T-helper 2 cell treated with Interferon-gamma antibody and Interleukin-4, amounts not matched to agents 5 μg/mL and 100 μg/mL, for 36 hours (primary cell): ENCODE results near the gene LTO1.
A peak's percentile ranks its signal among the peaks of the same experiment; 100 is the strongest.
"Not testable (repeated sequence)": the region's sequence is repeated elsewhere in the genome, so short reads cannot be mapped to it uniquely, and the experiment has no call there.

ENCODE experiments used
- DNase-seq: peaks from one replicate; pipeline ENCODE4 v3.0.0; 2021; ENCODE audit warnings: low spot score
- H3K27ac Mint-ChIP-seq: one replicate; pipeline ENCODE4 v1.8.0; 2021; ENCODE audit warnings: mild to moderate bottlenecking, mixed read lengths
- H3K27me3 Mint-ChIP-seq: one replicate; pipeline ENCODE4 v1.8.0; 2021; ENCODE audit warnings: low read depth, mixed read lengths
- H3K36me3 Mint-ChIP-seq: one replicate; pipeline ENCODE4 v1.8.0; 2021; ENCODE audit warnings: low read depth, mixed read lengths
- H3K4me1 Mint-ChIP-seq: one replicate; pipeline ENCODE4 v1.8.0; 2021; ENCODE audit warnings: low read depth, mixed read lengths
- H3K4me3 Mint-ChIP-seq: one replicate; pipeline ENCODE4 v1.8.0; 2022; ENCODE audit warnings: mild to moderate bottlenecking, moderate library complexity, mixed read lengths
- H3K9me3 Mint-ChIP-seq: one replicate; pipeline ENCODE4 v1.8.0; 2021; ENCODE audit warnings: mixed read lengths

The LTO1 gene

GRCh38 chr11:69695581-69695980 lies 20.4 kb upstream of the LTO1 start:
- Mint-ChIP-seq H3K27me3 (peaks cover 9% of the 10 kb centered on the region), H3K4me1 (no peaks in the 10 kb centered on the region), H3K4me3 (no peak overlapping the region), H3K36me3 (no peaks in the 10 kb centered on the region), H3K9me3 (no peaks in the 10 kb centered on the region), H3K27ac (no peak overlapping the region)
- DNase-seq, result no peak

GRCh38 chr11:69694781-69695180 lies 19.6 kb upstream of the LTO1 start:
- no peak for DNase-seq
- H3K4me3 Mint-ChIP-seq, result no peak overlapping the region
- H3K27me3 Mint-ChIP-seq, result peaks cover 8% of the 10 kb centered on the region
- H3K27ac Mint-ChIP-seq, result no peak overlapping the region
- no peaks in the 10 kb centered on the region for H3K4me1 Mint-ChIP-seq
- H3K9me3 Mint-ChIP-seq, result no peaks in the 10 kb centered on the region
- no peaks in the 10 kb centered on the region for H3K36me3 Mint-ChIP-seq

GRCh38 chr11:69692422-69692821 lies 17.3 kb upstream of the LTO1 start:
- H3K27me3 Mint-ChIP-seq, result peaks cover 8% of the 10 kb centered on the region
- no peak overlapping the region for H3K27ac Mint-ChIP-seq
- H3K9me3 Mint-ChIP-seq, result no peaks in the 10 kb centered on the region
- H3K4me3 Mint-ChIP-seq, result no peak overlapping the region
- no peaks in the 10 kb centered on the region for H3K36me3 Mint-ChIP-seq
- H3K4me1 Mint-ChIP-seq, result peaks cover 4% of the 10 kb centered on the region
- no peak for DNase-seq

- Mint-ChIP-seq H3K9me3 (no peaks in the 10 kb centered on the region), H3K27ac (no peak overlapping the region), H3K27me3 (peaks cover 8% of the 10 kb centered on the region), H3K36me3 (no peaks in the 10 kb centered on the region), H3K4me3 (no peak overlapping the region), H3K4me1 (peaks cover 4% of the 10 kb centered on the region)
- DNase-seq, result no peak
Observed at GRCh38 chr11:69691463-69691862, 16.3 kb upstream of the LTO1 start.

GRCh38 chr11:69689484-69690319 lies 14.5 kb upstream of the LTO1 start:
- no peak for DNase-seq
- no peaks in the 10 kb centered on the region for H3K36me3 Mint-ChIP-seq
- H3K27me3 Mint-ChIP-seq, result peaks cover 6% of the 10 kb centered on the region
- H3K9me3 Mint-ChIP-seq, result no peaks in the 10 kb centered on the region
- no peak overlapping the region for H3K4me3 Mint-ChIP-seq
- no peak overlapping the region for H3K27ac Mint-ChIP-seq
- H3K4me1 Mint-ChIP-seq, result peaks cover 8% of the 10 kb centered on the region

GRCh38 chr11:69687969-69688771 lies 13.0 kb upstream of the LTO1 start:
- H3K9me3 Mint-ChIP-seq, H3K27ac Mint-ChIP-seq, H3K36me3 Mint-ChIP-seq, H3K4me3 Mint-ChIP-seq, H3K4me1 Mint-ChIP-seq, H3K27me3 Mint-ChIP-seq: not testable (repeated sequence)
- DNase-seq, result peak; percentile 15

GRCh38 chr11:69686856-69687255 lies 11.7 kb upstream of the LTO1 start:
- H3K27ac Mint-ChIP-seq, result no peak overlapping the region
- peaks cover 2% of the 10 kb centered on the region for H3K27me3 Mint-ChIP-seq
- H3K9me3 Mint-ChIP-seq, result no peaks in the 10 kb centered on the region
- H3K36me3 Mint-ChIP-seq, result no peaks in the 10 kb centered on the region
- no peak overlapping the region for H3K4me3 Mint-ChIP-seq
- peaks cover 8% of the 10 kb centered on the region for H3K4me1 Mint-ChIP-seq
- no peak for DNase-seq

- Mint-ChIP-seq H3K4me1 (peaks cover 8% of the 10 kb centered on the region), H3K27ac (no peak overlapping the region), H3K36me3 (no peaks in the 10 kb centered on the region), H3K9me3 (no peaks in the 10 kb centered on the region), H3K27me3 (peaks cover 2% of the 10 kb centered on the region), H3K4me3 (no peak overlapping the region)
- no peak for DNase-seq
Observed at GRCh38 chr11:69686452-69686851, 11.3 kb upstream of the LTO1 start.

GRCh38 chr11:69685348-69685747 lies 10.2 kb upstream of the LTO1 start:
- DNase-seq, result no peak
- no peaks in the 10 kb centered on the region for H3K9me3 Mint-ChIP-seq
- no peak overlapping the region for H3K27ac Mint-ChIP-seq
- no peaks in the 10 kb centered on the region for H3K36me3 Mint-ChIP-seq
- H3K4me3 Mint-ChIP-seq, result peak overlapping the region; percentile 68
- peaks cover 8% of the 10 kb centered on the region for H3K4me1 Mint-ChIP-seq
- peaks cover 6% of the 10 kb centered on the region for H3K27me3 Mint-ChIP-seq

GRCh38 chr11:69684651-69685050 lies 9.5 kb upstream of the LTO1 start:
- Mint-ChIP-seq H3K27me3 (peaks cover 4% of the 10 kb centered on the region), H3K9me3 (no peaks in the 10 kb centered on the region), H3K4me1 (peaks cover 8% of the 10 kb centered on the region), H3K4me3 (no peak overlapping the region), H3K36me3 (no peaks in the 10 kb centered on the region), H3K27ac (no peak overlapping the region)
- DNase-seq, result no peak

- H3K36me3 Mint-ChIP-seq, result no peaks in the 10 kb centered on the region
- peaks cover 3% of the 10 kb centered on the region for H3K27me3 Mint-ChIP-seq
- no peak overlapping the region for H3K4me3 Mint-ChIP-seq
- no peaks in the 10 kb centered on the region for H3K9me3 Mint-ChIP-seq
- no peak overlapping the region for H3K27ac Mint-ChIP-seq
- H3K4me1 Mint-ChIP-seq, result peaks cover 8% of the 10 kb centered on the region
- no peak for DNase-seq
Observed at GRCh38 chr11:69683764-69684333, 8.7 kb upstream of the LTO1 start.

- no peak overlapping the region for H3K4me3 Mint-ChIP-seq
- H3K27me3 Mint-ChIP-seq, result peaks cover 6% of the 10 kb centered on the region
- no peak overlapping the region for H3K27ac Mint-ChIP-seq
- no peak for DNase-seq
- H3K9me3 Mint-ChIP-seq, result no peaks in the 10 kb centered on the region
- H3K4me1 Mint-ChIP-seq, result peaks cover 4% of the 10 kb centered on the region
- no peaks in the 10 kb centered on the region for H3K36me3 Mint-ChIP-seq
Observed at GRCh38 chr11:69682681-69683326, 7.7 kb upstream of the LTO1 start.

- H3K4me3 Mint-ChIP-seq, result no peak overlapping the region
- H3K4me1 Mint-ChIP-seq, result peaks cover 4% of the 10 kb centered on the region
- peaks cover 6% of the 10 kb centered on the region for H3K27me3 Mint-ChIP-seq
- no peaks in the 10 kb centered on the region for H3K36me3 Mint-ChIP-seq
- H3K27ac Mint-ChIP-seq, result no peak overlapping the region
- DNase-seq, result no peak
- H3K9me3 Mint-ChIP-seq, result no peaks in the 10 kb centered on the region
Observed at GRCh38 chr11:69682221-69682620, 7.1 kb upstream of the LTO1 start.

GRCh38 chr11:69680688-69681087 lies 5.5 kb upstream of the LTO1 start:
- no peak for DNase-seq
- H3K36me3 Mint-ChIP-seq, result no peaks in the 10 kb centered on the region
- H3K27ac Mint-ChIP-seq, result no peak overlapping the region
- H3K4me3 Mint-ChIP-seq, result no peak overlapping the region
- peaks cover 6% of the 10 kb centered on the region for H3K27me3 Mint-ChIP-seq
- peaks cover 2% of the 10 kb centered on the region for H3K4me1 Mint-ChIP-seq
- H3K9me3 Mint-ChIP-seq, result no peaks in the 10 kb centered on the region
